IMR-90 (cell line): ENCODE measurements around the gene MGAT5. TPM values are rescaled to one million over a fixed set of nuclear protein-coding genes. Genes with fewer than 3 reads are reported as not detected.

Experiments
- ATAC-seq: fragments of 200-7000 bp; cut with Tn5 transposase; 2 replicates; pipeline ENCODE4 v1.9.1; 2020; ENCODE audit warnings: low read depth, mild to moderate bottlenecking, moderate library complexity
- BruUV-seq: library from RNA; stranded (reverse); fragments of 400-500 nt; replicated peaks from 2 replicates; lab custom pipeline; 2021; lab: Mats Ljungman, UMichigan
- CTCF ChIA-PET: fragments of 300-600 bp; formaldehyde crosslinking; extraction: SDS; loops from one replicate; lab custom pipeline; 2021; ENCODE audit warnings: antibody characterized with exemption; lab: Yijun Ruan, JAX
- POLR2A ChIA-PET: fragments of 300-600 bp; sonication (Branson Sonifier 250); formaldehyde crosslinking; loops from one replicate; lab custom pipeline; 2022; ENCODE audit warnings: antibody characterized with exemption; ENCODE audit not compliant: unreplicated experiment; lab: Charles Lee
- DNase-seq: peaks from one replicate; pipeline ENCODE4 v3.0.0; 2013
- H2AFZ ChIP-seq: replicated peaks from 2 replicates; pipeline ENCODE3; 2013; ENCODE audit warnings: low read length, mild to moderate bottlenecking; ENCODE audit not compliant: poor library complexity
- H2AK5ac ChIP-seq: 2 replicates; pipeline ENCODE4 v1.6.1; 2013; ENCODE audit warnings: low read depth, low read length, inconsistent platforms
- H2AK9ac ChIP-seq: replicated peaks from 2 replicates; pipeline ENCODE3; 2013; ENCODE audit warnings: mild to moderate bottlenecking, low read depth, low read length, moderate library complexity; ENCODE audit not compliant: poor library complexity
- H2BK120ac ChIP-seq: 2 replicates; pipeline ENCODE4 v1.6.1; 2013; ENCODE audit warnings: low read depth, low read length, inconsistent platforms
- H2BK15ac ChIP-seq: 3 replicates; pipeline ENCODE4 v1.6.1; 2013; ENCODE audit warnings: low read depth, low read length, inconsistent platforms
- H2BK20ac ChIP-seq: 2 replicates; pipeline ENCODE4 v1.6.1; 2013; ENCODE audit warnings: low read depth, mild to moderate bottlenecking, inconsistent platforms, low read length, moderate library complexity
- H2BK5ac ChIP-seq: 2 replicates; pipeline ENCODE4 v1.6.1; 2013; ENCODE audit warnings: mild to moderate bottlenecking, low read depth, low read length, inconsistent platforms; ENCODE audit not compliant: poor library complexity, severe bottlenecking
- H3K14ac ChIP-seq: replicated peaks from 2 replicates; pipeline ENCODE4 v1.6.1; 2013; ENCODE audit warnings: low read depth, low read length, inconsistent platforms
- H3K18ac ChIP-seq: 2 replicates; pipeline ENCODE4 v1.6.1; 2013; ENCODE audit warnings: low read depth, low read length, control low read depth
- H3K23ac ChIP-seq: 2 replicates; pipeline ENCODE4 v1.6.1; 2013; ENCODE audit warnings: low read depth, low read length, inconsistent platforms
- H3K27ac ChIP-seq: 2 replicates; pipeline ENCODE4 v1.5.1; 2013; ENCODE audit warnings: mild to moderate bottlenecking, control low read depth, low read length; ENCODE audit not compliant: insufficient read depth
- H3K27me3 ChIP-seq: 2 replicates; pipeline ENCODE4 v1.6.1; 2013; ENCODE audit warnings: low read length; ENCODE audit not compliant: control insufficient read depth, insufficient read depth
- H3K36me3 ChIP-seq: 2 replicates; pipeline ENCODE4 v1.6.1; 2013; ENCODE audit warnings: low read length, mixed read lengths; ENCODE audit not compliant: control insufficient read depth, insufficient read depth
- H3K4ac ChIP-seq: 2 replicates; pipeline ENCODE4 v1.6.1; 2013; ENCODE audit warnings: low read depth, low read length, inconsistent platforms
- H3K4me1 ChIP-seq: 2 replicates; pipeline ENCODE4 v1.6.1; 2013; ENCODE audit warnings: low read length, mixed read lengths; ENCODE audit not compliant: control insufficient read depth, insufficient read depth
- H3K4me2 ChIP-seq: 2 replicates; pipeline ENCODE4 v1.6.1; 2013; ENCODE audit warnings: low read depth, mild to moderate bottlenecking, control low read depth, low read length, moderate library complexity
- H3K4me3 ChIP-seq: 2 replicates; pipeline ENCODE4 v1.5.1; 2013; ENCODE audit warnings: low read depth, mild to moderate bottlenecking, control low read depth, low read length, moderate library complexity; ENCODE audit not compliant: insufficient read depth
- H3K56ac ChIP-seq: 2 replicates; pipeline ENCODE4 v1.6.1; 2013; ENCODE audit warnings: low read length, inconsistent platforms; ENCODE audit not compliant: insufficient read depth; ENCODE audit errors: extremely low read depth
- H3K79me1 ChIP-seq, 2 experiments: 2 replicates each; pipeline ENCODE4 v1.6.1; 2013; ENCODE audit warnings: low read length in 2 of 2, inconsistent platforms in 1 of 2, low read depth in 1 of 2
- H3K9ac ChIP-seq: 2 replicates; pipeline ENCODE4 v1.6.1; 2013; ENCODE audit warnings: low read depth, low read length, control low read depth
- H3K9me1 ChIP-seq: 2 replicates; pipeline ENCODE4 v1.6.1; 2013; ENCODE audit warnings: low read length, inconsistent platforms; ENCODE audit not compliant: insufficient read depth
- H3K9me3 ChIP-seq: 2 replicates; pipeline ENCODE4 v1.6.1; 2013; ENCODE audit warnings: low read length; ENCODE audit not compliant: control insufficient read depth, insufficient read depth
- H4K20me1 ChIP-seq: 2 replicates; pipeline ENCODE4 v1.6.1; 2013; ENCODE audit warnings: low read length, inconsistent platforms; ENCODE audit not compliant: insufficient read depth
- H4K5ac ChIP-seq: 2 replicates; pipeline ENCODE4 v1.6.1; 2013; ENCODE audit warnings: mild to moderate bottlenecking, low read depth, low read length, control low read depth
- H4K8ac ChIP-seq, 2 experiments: 2 replicates each; pipeline ENCODE4 v1.6.1; 2013; ENCODE audit warnings: low read depth in 2 of 2, low read length in 2 of 2, control low read depth in 1 of 2, inconsistent platforms in 1 of 2
- H4K91ac ChIP-seq: 2 replicates; pipeline ENCODE4 v1.6.1; 2013; ENCODE audit warnings: low read depth, low read length, inconsistent platforms; ENCODE audit not compliant: insufficient read depth
- BHLHE40 ChIP-seq: fragments of 150-350 bp; IDR thresholded peaks from 2 replicates; pipeline ENCODE4 v1.6.1; 2016; ENCODE audit warnings: mild to moderate bottlenecking, low read depth, low read length
- CEBPB ChIP-seq: IDR thresholded peaks from 2 replicates; pipeline ENCODE4 v1.6.1; 2012; ENCODE audit warnings: low read depth, low read length, improper control_type of control experiment
- MAZ ChIP-seq: IDR thresholded peaks from 2 replicates; pipeline ENCODE4 v1.6.1; 2012; ENCODE audit warnings: low read depth, mild to moderate bottlenecking, low read length, improper control_type of control experiment, moderate library complexity, borderline replicate concordance
- POLR2A ChIP-seq: IDR thresholded peaks from 2 replicates; pipeline ENCODE4 v1.6.1; 2012; ENCODE audit warnings: mild to moderate bottlenecking, low read depth, low read length
- RAD21 ChIP-seq: IDR thresholded peaks from 2 replicates; pipeline ENCODE4 v1.6.1; 2012; ENCODE audit warnings: low read length, improper control_type of control experiment
- RCOR1 ChIP-seq: IDR thresholded peaks from 2 replicates; pipeline ENCODE4 v1.6.1; 2012; ENCODE audit warnings: mild to moderate bottlenecking, low read length, improper control_type of control experiment; ENCODE audit not compliant: insufficient replicate concordance
- RFX5 ChIP-seq: IDR thresholded peaks from 2 replicates; pipeline ENCODE4 v1.8.0; 2012; ENCODE audit warnings: low read depth, mild to moderate bottlenecking, low read length, moderate library complexity
- SMC3 ChIP-seq: fragments of 150-350 bp; IDR thresholded peaks from 2 replicates; pipeline ENCODE4 v1.6.1; 2016; ENCODE audit warnings: low read depth, mild to moderate bottlenecking, antibody characterized with exemption, low read length, moderate library complexity
- WGBS, 2 experiments: methylation state at CpG; one replicate each; pipeline versions ENCODE4 v1.1.5 to v1.1.7; 2013; ENCODE audit warnings: missing lambda C conversion rate in 2 of 2; ENCODE audit not compliant: insufficient read length in 1 of 2; ENCODE audit errors: extremely low coverage in 2 of 2; 5-methylcytosine and 5-hydroxymethylcytosine counted together
- dilution Hi-C: fragments of 300-500 bp; cut with HindIII; formaldehyde crosslinking; loops from one replicate; pipeline ENCODE4 v1.14.3; 2018; ENCODE audit warnings: low sequenced_read_pairs; ENCODE audit not compliant: unreplicated experiment
- in situ Hi-C: fragments of 300-500 bp; cut with MboI; formaldehyde crosslinking; loops from 3 replicates; pipeline ENCODE4 v1.14.3; 2019; ENCODE audit warnings: low sequenced_read_pairs, inconsistent platforms, mixed read lengths
- intact Hi-C: fragments of 100-400 bp; cut with micrococcal nuclease; formaldehyde crosslinking; loops from 2 replicates; pipeline ENCODE4 v1.10.0; 2022
- polyA plus RNA-seq, 3 experiments: library from polyadenylated mRNA; depleted of rRNA; stranded (reverse); fragments of >200 nt; gene quantifications; 2 replicates each; pipeline ENCODE4 v1.2.3, GENCODE V29; 2012; ENCODE audit warnings: low replicate concordance in 1 of 3
- total RNA-seq: library from RNA; depleted of rRNA; stranded (reverse); fragments of >200 nt; gene quantifications from 2 replicates; pipeline ENCODE4 v1.2.3, GENCODE V29; 2012
- TF ChIP-seq, protein P1 (sequence below): conservative IDR thresholded peaks from 2 replicates; pipeline ENCODE4 v1.5.1; 2012; ENCODE audit warnings: mild to moderate bottlenecking, low read depth, low read length, improper control_type of control experiment
- TF ChIP-seq, protein P2 (sequence below): fragments of 150-350 bp; IDR thresholded peaks from 2 replicates; pipeline ENCODE4 v1.6.1; 2016; ENCODE audit warnings: low read depth, mild to moderate bottlenecking, low read length, moderate library complexity, borderline replicate concordance

The MGAT5 gene
- total and polyA plus RNA-seq, 2 of the 4 experiments (the other 2 are of a cell fraction), result 22.9 to 59.9 TPM

DNA sequence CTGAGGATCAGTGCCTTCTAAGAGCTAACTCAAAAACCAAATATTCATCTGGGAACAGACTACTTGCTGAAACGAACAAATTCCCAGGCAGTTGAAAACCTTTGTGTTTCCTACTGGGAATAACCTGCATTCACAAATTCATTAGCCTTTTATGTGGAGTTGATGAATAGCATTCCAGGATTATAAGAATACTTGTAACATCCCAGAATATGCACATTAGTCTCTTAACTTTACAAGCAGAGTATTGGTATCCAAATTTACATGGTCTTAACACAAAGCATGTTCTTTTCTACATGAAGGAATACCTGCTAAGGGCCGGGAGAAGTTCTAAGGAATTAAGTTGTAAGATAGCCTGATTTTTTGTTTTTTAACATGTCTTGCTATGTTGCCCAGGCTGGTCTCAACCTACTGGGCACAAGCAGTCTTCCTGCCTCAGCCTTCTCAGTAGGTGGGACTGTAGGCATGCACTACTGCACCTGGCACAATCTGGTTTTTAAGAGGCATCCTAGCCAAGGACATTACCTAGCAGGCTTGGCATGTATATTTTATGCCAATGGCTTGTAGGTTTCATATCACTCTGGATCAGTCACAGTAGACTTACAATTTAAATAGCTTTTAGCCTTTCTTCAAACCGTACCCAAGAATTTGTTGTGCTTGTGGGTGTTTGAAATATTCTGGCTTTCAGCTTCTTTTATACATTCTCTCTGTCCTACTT is 50.7 kb downstream of the MGAT5 start:
- Histone ChIP-seq H3K4me2 (no peak overlapping the region), H2AK5ac (no peak overlapping the region), H3K9me3 (no peaks in the 10 kb centered on the region), H2BK15ac (no peak overlapping the region), H4K91ac (no peak overlapping the region), H2BK5ac (no peak overlapping the region), H3K14ac (no peak overlapping the region), H3K18ac (no peak overlapping the region), H3K4me1 (peaks cover 11% of the 10 kb centered on the region), H4K5ac (no peak overlapping the region), H3K23ac (no peak overlapping the region), H3K27me3 (no peaks in the 10 kb centered on the region), H3K4ac (no peak overlapping the region), H3K79me1 (peaks cover 35 to 47% of the 10 kb centered on the region in 2 experiments), H2AFZ (no peak overlapping the region), H2BK120ac (no peak overlapping the region), H3K9me1 (peaks cover 6% of the 10 kb centered on the region), H2BK20ac (no peak overlapping the region), H3K27ac (no peak overlapping the region), H4K8ac (no peak overlapping the region), H3K9ac (no peak overlapping the region), H2AK9ac (no peak overlapping the region), H4K20me1 (peaks cover 7% of the 10 kb centered on the region; the same call in 1 of the 2 replicates), H3K36me3 (peaks cover 3% of the 10 kb centered on the region; the same call in 1 of the 2 replicates), H3K4me3 (no peak overlapping the region), H3K56ac (no peak overlapping the region)
- POLR2A ChIA-PET, result no interaction called here
- dilution Hi-C loops, result no loop called here
- ATAC-seq (no peak), DNase-seq (no peak)
- TF ChIP-seq BHLHE40 (no peak), SMC3 (no peak), RFX5 (no peak), POLR2A (no peak), MAZ (no peak), RCOR1 (no peak), CEBPB (no peak), RAD21 (no peak)
- TF ChIP-seq, protein P1, sequence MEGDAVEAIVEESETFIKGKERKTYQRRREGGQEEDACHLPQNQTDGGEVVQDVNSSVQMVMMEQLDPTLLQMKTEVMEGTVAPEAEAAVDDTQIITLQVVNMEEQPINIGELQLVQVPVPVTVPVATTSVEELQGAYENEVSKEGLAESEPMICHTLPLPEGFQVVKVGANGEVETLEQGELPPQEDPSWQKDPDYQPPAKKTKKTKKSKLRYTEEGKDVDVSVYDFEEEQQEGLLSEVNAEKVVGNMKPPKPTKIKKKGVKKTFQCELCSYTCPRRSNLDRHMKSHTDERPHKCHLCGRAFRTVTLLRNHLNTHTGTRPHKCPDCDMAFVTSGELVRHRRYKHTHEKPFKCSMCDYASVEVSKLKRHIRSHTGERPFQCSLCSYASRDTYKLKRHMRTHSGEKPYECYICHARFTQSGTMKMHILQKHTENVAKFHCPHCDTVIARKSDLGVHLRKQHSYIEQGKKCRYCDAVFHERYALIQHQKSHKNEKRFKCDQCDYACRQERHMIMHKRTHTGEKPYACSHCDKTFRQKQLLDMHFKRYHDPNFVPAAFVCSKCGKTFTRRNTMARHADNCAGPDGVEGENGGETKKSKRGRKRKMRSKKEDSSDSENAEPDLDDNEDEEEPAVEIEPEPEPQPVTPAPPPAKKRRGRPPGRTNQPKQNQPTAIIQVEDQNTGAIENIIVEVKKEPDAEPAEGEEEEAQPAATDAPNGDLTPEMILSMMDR, result no peak
- TF ChIP-seq, protein P2, sequence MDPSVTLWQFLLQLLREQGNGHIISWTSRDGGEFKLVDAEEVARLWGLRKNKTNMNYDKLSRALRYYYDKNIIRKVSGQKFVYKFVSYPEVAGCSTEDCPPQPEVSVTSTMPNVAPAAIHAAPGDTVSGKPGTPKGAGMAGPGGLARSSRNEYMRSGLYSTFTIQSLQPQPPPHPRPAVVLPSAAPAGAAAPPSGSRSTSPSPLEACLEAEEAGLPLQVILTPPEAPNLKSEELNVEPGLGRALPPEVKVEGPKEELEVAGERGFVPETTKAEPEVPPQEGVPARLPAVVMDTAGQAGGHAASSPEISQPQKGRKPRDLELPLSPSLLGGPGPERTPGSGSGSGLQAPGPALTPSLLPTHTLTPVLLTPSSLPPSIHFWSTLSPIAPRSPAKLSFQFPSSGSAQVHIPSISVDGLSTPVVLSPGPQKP, result no peak
- intact Hi-C loops, result no loop called here
- no CpG with 5 or more reads among the region's 3 CpGs for WGBS, 2 experiments
- BruUV-seq, result no TSS peak
- CTCF ChIA-PET, result no interaction called here
- in situ Hi-C loops, result no loop called here
